OCI-LY7 (cell line): ENCODE data around the gene CHAMP1.
"Not testable (repeated sequence)": the region's sequence is repeated elsewhere in the genome, so short reads cannot be mapped to it uniquely, and the experiment has no call there.

Experiments used
- CTCF ChIP-seq: fragments of 200-600 bp; sonication (generic); conservative IDR thresholded peaks from 2 replicates; pipeline ENCODE4 v1.5.1; 2014; ENCODE audit warnings: mild to moderate bottlenecking, antibody characterized with exemption, low read length, moderate library complexity, mixed read lengths
- EZH2phosphoT487 ChIP-seq: fragments of 200-600 bp; sonication (generic); IDR thresholded peaks from 2 replicates; pipeline ENCODE4 v1.6.1; 2018; ENCODE audit warnings: low read depth, borderline replicate concordance, mild to moderate bottlenecking, mixed run types, antibody characterized with exemption, low read length, moderate library complexity, mixed read lengths

GRCh38 chr13:114336457-114336856 is 22.2 kb downstream of the CHAMP1 start:
- not testable (repeated sequence) for TF ChIP-seq CTCF, EZH2phosphoT487
